Nucleus accumbens (tissue), 56 donors: ENCODE measurements around the gene ITGB1BP1.
A peak's percentile ranks its signal among the peaks of the same experiment; 100 is the strongest.

Source experiments
- DNase-seq, 56 donors: peaks; one replicate each; lab custom pipeline; 2025; lab: John Stamatoyannopoulos, UW

ITGB1BP1 gene

DNA sequence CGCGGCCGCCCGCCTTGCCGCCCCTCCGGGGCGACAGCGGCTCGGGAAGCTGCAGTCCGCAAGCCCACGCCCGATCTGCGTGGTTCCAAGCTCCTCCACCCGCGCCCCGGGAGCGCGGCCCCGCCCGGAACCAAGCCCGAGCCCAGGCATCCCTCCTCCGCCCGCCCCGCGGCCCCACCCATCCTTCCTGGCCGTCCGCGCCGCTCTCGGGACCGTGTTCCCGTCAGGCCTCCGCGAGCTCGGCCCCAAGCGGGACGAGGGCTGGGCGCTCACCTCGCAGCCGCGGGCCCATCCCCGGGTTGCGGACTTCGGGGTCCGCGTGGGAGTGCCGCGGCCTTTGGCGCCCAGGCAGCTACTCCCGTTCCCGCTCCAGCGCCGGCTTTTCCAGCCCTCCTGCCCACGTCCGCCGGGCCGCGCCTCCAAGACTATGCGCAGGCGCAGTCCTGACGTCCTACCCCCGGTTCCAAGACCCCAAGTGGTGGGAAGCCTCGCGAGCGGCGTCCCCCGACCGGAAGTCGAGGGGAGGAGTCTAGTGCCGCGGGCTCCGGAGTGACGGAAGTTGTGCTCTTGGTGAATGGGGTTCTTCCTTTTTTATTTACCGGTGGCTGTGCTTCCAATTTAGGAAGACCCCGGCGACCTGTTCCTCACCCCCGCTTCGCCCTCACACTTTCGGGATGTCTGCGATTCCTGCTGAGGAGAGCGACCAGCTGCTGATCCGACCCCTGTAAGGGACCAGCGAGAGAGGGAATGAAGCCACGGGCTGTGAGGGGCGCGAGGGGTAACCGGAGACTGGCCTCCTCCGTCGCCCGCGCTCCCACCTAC, at the start of gene ITGB1BP1, which contains the start of gene CPSF3:
Gene ITGB1BP1 (minus strand): TSS at position 429 of the 822 bp plus-strand sequence. CDS start 4,831 bp downstream, outside the sequence.
Gene CPSF3 (plus strand): TSS at position 555 of the 822 bp plus-strand sequence. CDS start 120 bp downstream, at position 675.
- DNase-seq = peak; percentile 21 to 98 (median 95)

GRCh38 chr2:9472511-9472910, 49.2 kb upstream of the ITGB1BP1 start:
- no peak for DNase-seq

DNA sequence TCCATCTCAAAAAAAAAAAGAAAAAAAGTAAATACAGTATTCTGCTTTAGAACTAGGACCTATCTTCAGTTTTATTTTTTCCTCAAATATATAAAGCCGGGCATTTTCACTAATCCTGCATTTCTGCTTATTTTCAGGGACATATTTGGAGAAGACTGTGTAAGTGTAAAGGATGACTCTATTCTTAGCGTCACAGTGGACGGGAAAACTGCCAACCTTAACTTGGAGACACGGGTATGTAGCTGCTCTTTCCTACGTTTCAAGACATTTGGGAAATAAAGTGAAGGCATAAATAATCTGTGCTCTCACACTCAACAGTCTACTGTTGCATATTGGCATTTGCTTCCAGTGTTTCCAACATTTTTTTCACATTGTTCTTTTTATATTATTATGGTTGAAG, 47.9 kb upstream of the ITGB1BP1 start:
- no peak for DNase-seq

DNA sequence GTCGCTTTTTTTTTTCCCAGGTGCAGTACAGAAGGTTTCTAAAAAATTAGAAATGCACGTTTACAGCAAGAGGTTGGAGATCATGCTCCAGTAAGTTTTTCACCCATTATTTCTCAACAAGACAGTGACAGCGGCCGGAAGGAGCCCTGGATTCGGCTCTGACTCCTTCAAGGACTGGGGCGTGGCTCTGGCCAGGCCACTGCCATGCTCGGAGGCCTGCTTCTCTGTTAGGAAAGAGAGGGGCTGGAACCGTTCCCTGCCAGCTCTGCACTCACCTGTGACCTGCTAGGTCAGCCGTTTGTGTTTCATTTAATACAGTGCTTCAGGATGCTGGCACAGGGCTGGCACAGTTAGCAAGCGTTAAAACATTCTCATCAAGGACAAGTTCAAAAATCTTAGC, 44.4 kb upstream of the ITGB1BP1 start:
- DNase-seq = no peak

- DNase-seq = no peak
Observed at GRCh38 chr2:9466147-9466683, 42.9 kb upstream of the ITGB1BP1 start.

DNA sequence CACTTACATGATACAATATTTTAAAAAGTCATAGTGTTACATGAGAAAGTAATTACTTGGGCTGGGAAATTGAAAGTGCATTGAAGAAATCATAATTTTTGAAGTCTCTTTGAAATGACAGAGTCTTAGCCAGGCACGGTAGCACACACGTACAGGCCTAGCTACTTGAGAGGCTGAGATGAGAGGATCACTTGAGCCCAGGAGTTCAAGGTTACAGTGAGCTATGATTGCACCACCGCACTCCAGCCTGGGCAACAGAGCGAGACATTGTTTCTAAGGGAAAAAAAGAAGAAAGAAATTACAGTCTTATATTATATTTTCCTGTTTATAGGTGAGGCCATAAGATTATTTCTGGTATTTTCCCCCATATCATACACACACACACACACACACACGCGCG, 41.8 kb upstream of the ITGB1BP1 start:
- DNase-seq = no peak

GRCh38 chr2:9463698-9464034, 40.3 kb upstream of the ITGB1BP1 start:
- DNase-seq = no peak

GRCh38 chr2:9462886-9463697, 39.8 kb upstream of the ITGB1BP1 start:
- no peak for DNase-seq

DNA sequence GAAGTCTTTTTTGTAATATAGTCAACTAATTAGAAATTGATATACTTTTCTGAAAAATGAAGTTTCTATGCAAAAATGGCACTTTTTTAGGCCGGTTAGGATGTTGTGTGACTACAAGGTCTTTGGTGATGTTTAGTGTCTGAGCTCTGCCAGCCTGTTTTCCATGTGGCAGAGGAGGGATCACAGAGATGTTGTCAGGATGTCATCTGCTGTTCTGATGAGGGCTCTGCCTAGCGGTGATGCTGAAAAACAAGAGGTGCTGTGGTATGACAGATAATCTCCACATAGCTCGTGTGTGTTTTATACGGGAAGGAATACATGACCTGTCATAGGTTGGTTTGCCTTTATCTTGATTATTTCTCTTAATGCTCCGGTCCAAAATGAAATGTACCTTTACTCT, 39.0 kb upstream of the ITGB1BP1 start:
- no peak for DNase-seq

DNA sequence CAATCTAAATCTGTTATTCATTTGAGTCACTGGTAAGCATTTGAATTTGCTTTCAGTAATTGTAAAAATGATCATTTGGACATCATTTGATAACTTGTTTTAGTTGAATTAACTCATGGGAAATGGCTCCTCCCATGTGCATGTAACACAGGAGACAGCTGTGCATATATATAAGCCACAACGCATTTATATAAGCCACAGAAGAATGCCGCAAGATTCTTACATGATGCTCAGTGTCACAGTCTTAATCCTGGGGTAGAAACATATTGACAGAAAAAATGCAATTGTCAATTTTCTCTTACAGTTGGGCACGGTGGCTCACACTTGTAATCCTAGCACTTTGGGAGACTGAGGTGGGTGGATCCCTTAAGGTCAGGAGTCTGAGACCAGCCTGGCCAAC, 37.8 kb upstream of the ITGB1BP1 start:
- DNase-seq = no peak

- DNase-seq = no peak
Observed at GRCh38 chr2:9460441-9461017, 37.2 kb upstream of the ITGB1BP1 start.

- DNase-seq = no peak
Observed at GRCh38 chr2:9451231-9451630, 27.9 kb upstream of the ITGB1BP1 start.

DNA sequence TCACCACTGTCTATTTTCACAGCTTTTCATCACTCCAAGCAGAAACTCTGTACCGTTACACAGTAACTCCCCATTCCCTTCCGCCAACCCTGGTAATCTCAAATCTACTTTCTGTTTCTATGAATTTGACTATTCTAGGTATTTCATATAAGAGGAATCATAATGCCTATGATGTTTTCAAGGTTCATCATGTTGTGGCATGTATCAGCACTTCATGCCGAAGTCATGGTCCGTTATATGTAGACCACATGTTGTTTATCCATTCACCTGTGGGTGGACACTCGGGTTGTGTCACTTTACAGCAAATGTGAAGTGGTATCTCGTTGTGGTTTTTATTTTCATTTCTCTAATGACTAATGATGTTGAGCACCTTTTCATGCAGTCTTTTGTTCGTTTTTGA, 21.8 kb upstream of the ITGB1BP1 start:
- DNase-seq = no peak

GRCh38 chr2:9443526-9443925, 20.2 kb upstream of the ITGB1BP1 start:
- no peak for DNase-seq

- no peak for DNase-seq
Observed at GRCh38 chr2:9441556-9441955, 18.2 kb upstream of the ITGB1BP1 start.

DNA sequence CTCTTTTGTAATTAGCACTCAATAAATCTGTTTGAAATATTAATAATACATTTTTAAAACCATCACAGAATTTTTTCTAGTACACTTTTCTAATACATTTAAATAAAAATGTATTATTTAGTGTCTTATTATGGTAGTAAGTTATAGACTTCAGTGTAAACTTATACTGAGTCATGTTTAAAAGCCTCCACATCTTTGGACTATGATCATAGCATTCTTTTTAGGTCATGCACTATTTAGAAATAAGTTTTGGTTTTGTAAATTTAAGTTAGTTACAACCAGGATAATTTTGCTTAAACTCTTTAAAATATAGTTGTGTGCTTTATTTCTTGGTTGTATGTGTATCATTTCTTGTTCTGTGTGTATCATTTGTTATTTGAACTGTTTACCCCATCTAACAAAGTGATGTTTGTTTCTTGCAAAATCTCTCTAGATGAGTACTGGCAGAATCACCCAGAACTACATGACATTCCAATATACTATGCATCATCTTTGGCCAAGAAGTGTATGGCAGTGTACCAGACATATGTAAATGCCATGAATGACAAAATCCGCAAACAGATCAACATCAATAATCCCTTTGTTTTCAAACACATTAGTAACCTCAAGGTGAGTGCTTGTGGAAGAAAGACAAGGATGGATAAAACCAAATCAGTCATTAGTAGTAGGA, 16.9 kb upstream of the ITGB1BP1 start:
- DNase-seq = no peak

GRCh38 chr2:9439536-9439935, 16.2 kb upstream of the ITGB1BP1 start:
- no peak for DNase-seq

GRCh38 chr2:9434489-9434888, 11.2 kb upstream of the ITGB1BP1 start:
- DNase-seq = no peak

GRCh38 chr2:9430316-9431293, 7.3 kb upstream of the ITGB1BP1 start:
- DNase-seq = no peak
